A673 (cell line): ENCODE results near the gene LCAT. TPM values are rescaled to one million over a fixed set of nuclear protein-coding genes. Genes with fewer than 3 reads are reported as not detected.

Source experiments
- BruUV-seq: library from RNA; stranded (reverse); fragments of 400-500 nt; replicated peaks from 2 replicates; lab custom pipeline; 2021; lab: Mats Ljungman, UMichigan
- CTCF ChIA-PET: fragments of 300-600 bp; sonication (Branson Sonifier 250); formaldehyde crosslinking; loops from one replicate; lab custom pipeline; 2022; ENCODE audit warnings: antibody characterized with exemption; lab: Charles Lee
- POLR2A ChIA-PET: fragments of 300-600 bp; sonication (Branson Sonifier 250); formaldehyde crosslinking; loops from one replicate; lab custom pipeline; 2022; ENCODE audit warnings: antibody characterized with exemption; ENCODE audit not compliant: low non-redundant PET; lab: Charles Lee
- DNase-seq: peaks from one replicate; pipeline ENCODE4 v3.0.0-alpha.2; 2015; ENCODE audit warnings: low spot score
- H3K27ac ChIP-seq: fragments of 200-600 bp; sonication (generic); 2 replicates; pipeline ENCODE4 v1.5.1; 2016; ENCODE audit warnings: mixed run types, low read depth, mild to moderate bottlenecking, mixed read lengths, antibody characterized with exemption, low read length; ENCODE audit not compliant: poor library complexity, severe bottlenecking
- H3K27me3 ChIP-seq: fragments of 200-600 bp; sonication (generic); replicated peaks from 2 replicates; pipeline ENCODE4 v1.6.1; 2017; ENCODE audit warnings: mixed run types, low read depth, mild to moderate bottlenecking, mixed read lengths, antibody characterized with exemption, low read length; ENCODE audit not compliant: insufficient read depth, poor library complexity
- H3K36me3 ChIP-seq: fragments of 200-600 bp; sonication (generic); 2 replicates; pipeline ENCODE4 v1.6.1; 2016; ENCODE audit warnings: mixed run types, mild to moderate bottlenecking, mixed read lengths, antibody characterized with exemption, low read length; ENCODE audit not compliant: insufficient read depth, poor library complexity, severe bottlenecking
- H3K4me1 ChIP-seq: fragments of 200-600 bp; sonication (generic); 2 replicates; pipeline ENCODE4 v1.6.1; 2017; ENCODE audit warnings: mixed run types, mild to moderate bottlenecking, mixed read lengths, antibody characterized with exemption, low read length; ENCODE audit not compliant: insufficient read depth, poor library complexity, severe bottlenecking
- H3K4me3 ChIP-seq: fragments of 200-600 bp; sonication (generic); 2 replicates; pipeline ENCODE4 v1.5.1; 2016; ENCODE audit warnings: low read depth, mixed run types, mild to moderate bottlenecking, mixed read lengths, low read length; ENCODE audit not compliant: poor library complexity, severe bottlenecking
- H3K9me3 ChIP-seq: fragments of 200-600 bp; sonication (generic); 2 replicates; pipeline ENCODE4 v1.6.1; 2016; ENCODE audit warnings: mixed run types, low read depth, mild to moderate bottlenecking, mixed read lengths, antibody characterized with exemption, low read length; ENCODE audit not compliant: poor library complexity, severe bottlenecking
- CTCF ChIP-seq: fragments of 300-800, 200-600 bp; sonication (generic); conservative IDR thresholded peaks from 2 replicates; pipeline ENCODE4 v1.5.1; 2017; ENCODE audit warnings: low read depth, mild to moderate bottlenecking, antibody characterized with exemption, low read length, moderate library complexity, mixed read lengths
- EZH2 ChIP-seq: fragments of 200-600 bp; sonication (generic); IDR thresholded peaks from 2 replicates; pipeline ENCODE4 v1.6.1; 2017; ENCODE audit warnings: borderline replicate concordance, low read depth, mild to moderate bottlenecking, mixed read lengths, antibody characterized with exemption, low read length; ENCODE audit not compliant: poor library complexity, severe bottlenecking
- intact Hi-C: fragments of 100-400 bp; cut with micrococcal nuclease; formaldehyde crosslinking; loops from one replicate; pipeline ENCODE4 v1.10.0; 2022; ENCODE audit not compliant: unreplicated experiment
- total RNA-seq: library from RNA; stranded (reverse); gene quantifications from 2 replicates; pipeline ENCODE4 v1.2.3, GENCODE V29; 2021

LCAT gene
- total RNA-seq, 1 experiment from 2014 or later, result 17.6 TPM

DNA sequence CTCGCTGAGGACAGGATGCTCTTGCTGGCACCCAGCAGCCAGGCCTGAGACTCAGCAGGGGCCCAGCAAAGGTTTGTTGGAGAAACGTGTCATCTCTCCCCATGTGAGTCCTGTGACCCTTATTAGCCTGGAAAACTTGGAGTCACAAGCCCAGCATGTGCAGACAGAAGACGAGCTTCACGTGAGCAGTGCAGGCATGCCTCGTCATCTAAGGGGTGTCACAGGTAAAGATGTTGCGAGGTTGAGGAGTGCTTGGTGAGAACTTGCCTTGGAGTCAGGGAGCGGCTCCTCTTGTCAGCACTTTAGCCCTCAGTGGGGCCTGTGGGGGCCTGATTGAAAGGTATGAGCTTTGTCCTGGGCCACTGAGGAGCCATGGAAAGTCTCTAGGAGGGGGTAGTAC lies 10.1 kb downstream of the LCAT start:
- DNase-seq, result no peak
- H3K27ac ChIP-seq, result no peak overlapping the region
- intact Hi-C loops, result no loop called here
- peaks cover 3% of the 10 kb centered on the region for H3K36me3 ChIP-seq
- no peaks in the 10 kb centered on the region for H3K9me3 ChIP-seq
- no peak overlapping the region for H3K4me3 ChIP-seq
- no TSS peak for BruUV-seq
- peaks cover 16% of the 10 kb centered on the region for H3K4me1 ChIP-seq
- TF ChIP-seq CTCF (no peak), EZH2 (no peak)
- POLR2A ChIA-PET, result no interaction called here
- CTCF ChIA-PET, result interaction anchor here (1.2 kb wide), 1 partner anchor 413 kb away, joined by 3 read pairs; no protein-coding TSS in a partner anchor
- no peaks in the 10 kb centered on the region for H3K27me3 ChIP-seq

DNA sequence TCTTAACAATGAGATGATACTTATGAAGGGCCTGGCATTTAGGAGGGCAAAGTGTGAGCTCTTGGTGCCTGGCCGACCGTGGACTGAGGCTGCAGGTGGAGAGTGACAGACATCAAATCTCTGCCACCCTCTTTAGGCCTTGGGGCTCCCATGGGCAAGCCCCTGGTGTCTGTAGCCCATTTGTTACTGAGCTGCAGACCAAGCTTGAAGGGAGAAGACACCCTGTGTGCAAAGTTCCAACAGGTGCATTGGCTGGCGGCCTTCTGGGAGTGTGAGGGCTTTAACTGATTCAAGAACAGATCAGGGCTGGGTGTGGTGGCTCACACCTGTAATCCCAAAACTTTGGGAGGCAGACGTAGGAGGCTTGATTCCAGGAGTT lies 11.5 kb downstream of the LCAT start:
- TF ChIP-seq EZH2 (no peak), CTCF (no peak)
- Histone ChIP-seq H3K4me3 (no peak overlapping the region), H3K27me3 (no peaks in the 10 kb centered on the region), H3K36me3 (peaks cover 15% of the 10 kb centered on the region), H3K27ac (no peak overlapping the region), H3K4me1 (peaks cover 16% of the 10 kb centered on the region), H3K9me3 (no peaks in the 10 kb centered on the region)
- intact Hi-C loops, result no loop called here
- no TSS peak for BruUV-seq
- ChIA-PET POLR2A (interaction anchor here (0.7 kb wide), 1 partner anchor 402 kb away, joined by 4 read pairs; no protein-coding TSS in a partner anchor), CTCF (interaction anchor here (0.5 kb wide), 1 partner anchor 113 kb away, joined by 12 read pairs; no protein-coding TSS in a partner anchor)
- no peak for DNase-seq

DNA sequence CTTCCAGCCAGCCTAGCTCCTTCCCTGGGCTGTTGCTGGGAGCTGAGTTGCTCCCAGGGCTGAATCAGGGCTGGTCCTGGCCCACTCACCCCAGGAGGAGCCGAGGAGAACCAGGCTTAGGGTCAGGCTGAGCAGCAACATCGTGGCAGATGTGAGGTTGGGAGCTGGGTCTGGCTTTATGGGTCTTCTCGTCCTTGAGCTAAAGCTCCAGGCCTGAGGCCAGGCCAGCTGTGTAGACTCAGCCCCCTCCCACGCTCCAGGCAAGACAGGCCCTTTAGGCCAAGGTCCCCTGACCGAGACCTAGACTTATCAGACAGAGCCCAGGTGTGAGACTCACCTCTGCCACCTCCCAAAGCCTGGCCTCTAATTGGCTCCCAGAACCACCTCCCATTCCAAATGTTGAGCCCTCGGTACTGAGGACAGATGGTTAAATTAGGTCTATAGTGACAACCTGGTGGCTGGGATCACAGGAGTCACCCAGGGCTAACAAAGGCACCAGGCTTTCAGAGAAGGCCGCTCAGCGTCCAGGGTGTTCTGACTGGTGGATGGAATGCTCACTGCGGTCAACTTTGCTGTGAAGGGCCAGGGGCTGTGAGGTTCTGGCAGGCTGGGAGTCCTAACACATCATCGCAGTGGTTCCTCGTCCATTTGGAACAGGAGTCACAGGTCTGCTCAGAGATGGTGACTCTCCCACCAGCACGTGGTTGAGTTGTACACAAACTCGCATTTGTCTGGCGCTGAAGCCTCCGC lies 12.0 kb downstream of the LCAT start, which contains the start of gene CTRL:
Gene CTRL (minus strand): TSS at position 151 of the 750 bp plus-strand sequence. CDS start 10 bp downstream, at position 141.
- POLR2A ChIA-PET, result no interaction called here

More for the DNA sequence above, 12.0 kb downstream of the LCAT start, which contains the start of gene CTRL:
- TF ChIP-seq EZH2, result no peak
- TF ChIP-seq CTCF, result no peak
- no TSS peak for BruUV-seq
- no peak for DNase-seq
- no peaks in the 10 kb centered on the region for H3K27me3 ChIP-seq
- peaks cover 15% of the 10 kb centered on the region for H3K36me3 ChIP-seq
- no peak within 1 kb of the TSS for H3K4me3 ChIP-seq
- intact Hi-C loops, result no loop called here
- H3K4me1 ChIP-seq, result peaks cover 14% of the 10 kb centered on the region
- no peaks in the 10 kb centered on the region for H3K9me3 ChIP-seq
- no peak within 1 kb of the TSS for H3K27ac ChIP-seq
- CTCF ChIA-PET, result interaction anchor here (0.5 to 2.6 kb wide), 2 partner anchors 47 to 112 kb away, joined by 7 to 12 read pairs; partner anchors contain the start of gene NRN1L
